Central memory CD4-positive, alpha-beta T cell (primary cell): ENCODE results near the gene KRTAP4-9.
"Not testable (repeated sequence)": the region's sequence is repeated elsewhere in the genome, so short reads cannot be mapped to it uniquely, and the experiment has no call there.

ENCODE experiments used
- DNase-seq: peaks from one replicate; pipeline ENCODE4 v3.0.0; 2022

KRTAP4-9 gene

GRCh38 chr17:41098042-41098441, 7.1 kb upstream of the KRTAP4-9 start, which contains the start of gene KRTAP4-8:
Gene KRTAP4-8 (minus strand): TSS chr17:41098142. CDS start chr17:41098084, 58 bp downstream.
- DNase-seq = no peak

DNA sequence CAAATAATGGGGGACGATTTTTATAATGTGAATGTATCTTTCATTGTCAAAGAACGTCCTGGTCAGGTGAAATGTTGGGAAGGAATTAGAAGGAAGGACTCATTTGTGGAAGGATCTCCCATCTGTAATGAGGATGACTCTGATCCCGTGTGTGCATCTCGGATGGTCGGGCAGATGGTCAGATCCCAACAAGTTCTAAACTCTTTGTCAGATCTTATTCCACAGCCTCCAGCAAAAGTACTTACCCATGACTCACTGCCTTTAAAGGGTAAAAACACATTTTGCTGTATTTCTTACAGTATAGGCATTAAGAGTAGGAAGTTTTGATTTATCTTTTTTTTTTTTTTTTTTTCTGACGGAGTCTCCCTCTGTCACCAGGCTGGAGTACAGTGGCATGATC, 6.7 kb upstream of the KRTAP4-9 start:
- no peak for DNase-seq

- DNase-seq = not testable (repeated sequence)
Observed at GRCh38 chr17:41099682-41100480, 5.3 kb upstream of the KRTAP4-9 start.

DNA sequence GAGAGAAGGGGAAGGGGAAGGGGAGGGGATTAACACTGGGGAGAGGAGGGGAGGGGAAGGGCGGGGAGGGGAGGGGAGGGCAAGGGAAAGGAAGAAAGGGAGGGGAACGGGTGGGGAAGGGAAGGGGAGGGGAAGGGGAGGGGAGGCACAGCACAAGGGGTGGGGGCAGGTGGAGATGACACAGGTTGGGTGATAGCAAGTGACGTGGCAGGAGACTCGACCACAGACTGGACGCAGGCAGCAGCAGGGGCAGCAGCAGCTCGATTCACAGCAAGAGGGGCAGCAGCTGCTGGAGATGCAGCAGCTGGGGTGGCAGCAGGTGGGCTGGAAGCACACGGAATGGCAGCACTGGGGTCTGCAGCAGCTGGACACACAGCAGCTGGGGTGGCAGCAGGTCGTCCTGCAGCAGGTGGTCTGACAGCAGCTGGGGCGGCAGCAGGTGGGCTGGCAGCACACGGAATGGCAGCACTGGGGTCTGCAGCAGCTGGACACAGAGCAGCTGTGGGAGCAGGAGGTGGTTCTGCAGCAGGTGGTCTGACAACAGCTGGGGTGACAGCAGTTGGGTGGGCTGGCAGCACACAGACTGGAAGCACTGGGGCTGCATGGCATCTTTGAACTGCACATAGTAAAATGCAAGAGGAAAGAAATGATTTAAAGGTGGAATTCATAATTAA, 3.5 kb upstream of the KRTAP4-9 start, which contains the start of gene KRTAP4-16:
Gene KRTAP4-16, minus strand, starts transcription at position 624 of the 674 bp plus-strand sequence. Its CDS starts 0 bp downstream, at position 624.
- no peak for DNase-seq

GRCh38 chr17:41103896-41104295, 1.3 kb upstream of the KRTAP4-9 start:
- DNase-seq = no peak

- not testable (repeated sequence) for DNase-seq
Observed at GRCh38 chr17:41104386-41105038, 677 bp upstream of the KRTAP4-9 start.

GRCh38 chr17:41107941-41108450, 2.8 kb downstream of the KRTAP4-9 start:
- no peak for DNase-seq

GRCh38 chr17:41108728-41109386, 3.7 kb downstream of the KRTAP4-9 start:
- DNase-seq = not testable (repeated sequence)

DNA sequence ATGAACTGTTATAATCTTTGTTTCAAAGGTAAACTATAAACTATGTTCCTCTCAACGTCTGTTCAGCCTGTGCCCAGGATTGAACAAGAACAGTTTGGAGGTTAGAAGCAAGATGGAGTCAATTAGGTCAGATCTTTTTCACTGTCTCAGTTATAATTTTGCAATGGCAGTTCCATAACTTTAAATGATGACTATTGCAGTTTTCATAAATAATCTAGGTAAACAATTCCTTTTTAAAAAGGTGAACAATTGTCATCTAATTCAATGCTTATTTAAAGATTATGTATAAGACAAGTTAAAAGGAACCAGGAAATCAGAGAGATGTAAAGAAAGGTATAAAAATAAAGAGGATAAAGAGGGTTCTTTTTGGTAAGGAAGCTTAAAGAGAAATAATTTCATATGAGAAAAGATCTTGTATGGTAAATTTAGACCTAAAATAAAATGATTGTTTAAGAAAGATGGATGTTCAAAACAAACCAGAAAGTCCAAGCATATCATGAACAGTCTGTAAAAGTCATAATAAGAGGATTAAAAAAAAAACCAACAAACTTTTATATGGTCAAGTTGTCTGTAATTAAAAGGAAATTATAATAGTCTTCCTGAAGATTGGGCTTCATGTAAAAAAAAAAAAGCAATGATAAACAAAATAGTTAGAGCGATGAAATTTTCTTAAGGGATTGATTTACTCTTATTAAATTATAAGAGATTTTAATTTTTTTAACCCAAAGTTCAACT, 6.1 kb downstream of the KRTAP4-9 start:
- DNase-seq = no peak

- no peak for DNase-seq
Observed at GRCh38 chr17:41116297-41116696, 11.1 kb downstream of the KRTAP4-9 start.

GRCh38 chr17:41117846-41118386, 12.7 kb downstream of the KRTAP4-9 start, which contains the start of gene KRTAP4-11:
Gene KRTAP4-11 (minus strand): TSS chr17:41118373. CDS start chr17:41118315, 58 bp downstream.
- not testable (repeated sequence) for DNase-seq

DNA sequence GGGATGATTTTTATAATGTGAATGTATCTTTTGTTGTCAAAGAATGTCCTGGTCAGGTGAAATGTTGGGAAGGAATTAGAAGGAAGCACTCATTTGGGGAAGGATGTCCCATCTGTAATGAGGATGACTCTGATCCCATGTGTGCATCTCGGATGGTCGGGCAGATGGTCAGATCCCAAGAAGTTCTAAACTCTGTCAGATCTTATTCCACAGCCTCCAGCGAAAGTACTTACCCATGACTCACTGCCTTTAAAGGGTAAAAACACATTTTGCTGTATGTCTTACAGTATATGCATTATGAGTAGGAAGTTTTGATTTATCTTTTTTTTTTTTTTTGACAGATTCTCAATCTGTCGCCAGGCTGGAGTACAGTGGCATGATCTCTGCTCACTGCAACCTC, 13.5 kb downstream of the KRTAP4-9 start:
- DNase-seq = no peak

DNA sequence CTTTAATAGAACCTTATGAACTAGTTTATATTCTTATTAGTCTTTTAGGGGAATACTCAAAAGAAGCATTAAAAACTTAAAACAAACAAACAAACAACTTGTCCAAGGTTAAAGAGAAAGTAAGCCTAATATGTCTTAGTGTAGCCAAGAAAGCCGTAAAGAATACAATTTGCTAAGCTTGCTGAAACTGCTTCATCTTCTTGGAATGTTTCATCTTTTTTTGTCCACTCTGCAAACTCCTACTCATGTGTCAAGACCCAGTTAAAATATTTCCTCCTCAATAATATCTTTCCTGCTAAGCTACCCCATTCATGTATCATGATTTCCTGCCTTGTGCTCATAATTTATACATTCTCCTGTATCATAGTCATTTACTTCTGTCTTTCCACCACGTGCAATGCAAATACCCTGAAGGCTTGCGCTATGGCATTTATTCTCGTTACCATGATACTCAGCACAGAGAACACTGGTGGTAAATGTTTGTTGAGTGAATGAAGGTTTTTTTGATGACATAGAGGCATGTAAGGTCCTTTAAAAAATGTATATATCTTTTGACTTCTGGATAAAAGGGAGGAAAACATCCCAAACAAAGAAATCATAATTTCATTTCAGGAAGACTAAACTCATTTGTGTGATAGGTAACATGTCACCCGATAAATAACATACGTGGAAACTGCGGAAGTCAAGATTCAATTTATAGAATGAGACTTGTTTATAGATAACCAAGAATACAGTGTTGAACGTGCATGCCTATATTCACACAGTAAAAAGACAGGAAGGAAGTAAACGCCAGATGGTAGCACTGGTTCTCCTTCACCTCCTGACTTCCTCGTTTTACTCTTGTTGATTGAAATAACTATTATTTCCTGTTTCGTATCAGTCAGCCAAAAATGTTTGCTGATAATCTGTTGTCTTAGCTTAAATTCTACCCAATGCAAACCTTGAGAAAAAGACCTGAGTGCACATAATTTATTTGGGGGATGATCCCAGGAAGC, 14.8 kb downstream of the KRTAP4-9 start:
- DNase-seq = peak; percentile 20

DNA sequence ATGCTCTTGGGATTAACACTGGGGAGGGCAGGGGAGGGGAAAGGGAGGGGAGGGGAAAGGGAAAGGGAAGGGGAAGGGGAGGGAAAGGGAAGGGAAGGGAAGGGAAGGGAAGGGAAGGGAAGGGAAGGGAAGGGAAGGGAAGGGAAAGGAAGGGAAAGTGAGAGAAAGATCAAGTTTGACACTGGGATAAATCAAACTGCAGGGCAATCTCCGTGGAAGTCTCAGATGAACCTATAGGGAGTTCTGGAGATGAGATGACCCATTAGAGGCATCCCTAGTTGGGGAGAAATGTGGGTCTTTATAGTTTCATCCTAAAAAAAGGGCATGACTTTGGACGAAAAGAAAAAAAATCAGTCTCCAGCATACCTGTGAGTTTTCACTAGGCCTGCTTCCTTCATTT, 16.6 kb downstream of the KRTAP4-9 start:
- no peak for DNase-seq

GRCh38 chr17:41123292-41123990, 18.3 kb downstream of the KRTAP4-9 start:
- not testable (repeated sequence) for DNase-seq

GRCh38 chr17:41123991-41124371, 18.8 kb downstream of the KRTAP4-9 start, which contains the start of gene KRTAP4-12:
Gene KRTAP4-12 (minus strand): TSS chr17:41124182. CDS start chr17:41124122, 60 bp downstream.
- not testable (repeated sequence) for DNase-seq

DNA sequence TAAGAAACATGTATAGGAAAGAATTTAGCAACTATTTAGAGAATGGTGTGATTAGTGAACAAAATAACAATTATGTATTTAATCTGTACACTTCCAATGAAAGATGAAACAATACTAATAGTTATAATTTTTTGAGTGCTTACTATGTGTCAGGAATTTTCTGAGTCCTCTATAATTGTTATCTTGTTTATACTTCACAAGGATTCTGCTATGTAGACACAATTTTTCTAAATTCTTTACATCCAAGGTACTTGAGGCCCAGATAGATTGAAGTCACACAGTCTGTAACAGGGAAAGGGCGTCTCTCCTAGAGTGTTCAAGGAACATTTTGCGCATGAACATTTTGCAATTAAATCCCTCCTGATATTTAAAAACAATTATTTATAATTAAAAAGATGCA, 19.9 kb downstream of the KRTAP4-9 start:
- DNase-seq = no peak

- no peak for DNase-seq
Observed at GRCh38 chr17:41126412-41126811, 21.2 kb downstream of the KRTAP4-9 start.

- no peak for DNase-seq
Observed at GRCh38 chr17:41127371-41127770, 22.2 kb downstream of the KRTAP4-9 start.
